Right atrium auricular region (tissue), 2 donors: Measurements from ENCODE around the gene WWOX. TPM values are rescaled to one million over a fixed set of nuclear protein-coding genes. Genes with fewer than 3 reads are reported as not detected.

Experiments
- DNase-seq: peaks from one replicate; pipeline ENCODE4 v3.0.0-alpha.2; 2019; ENCODE audit warnings: low spot score
- H3K27ac ChIP-seq, 2 donors: fragments of 200-600 bp; sonication (generic); 1 replicate in 1 of 2; 2 replicates in 1 of 2; pipeline ENCODE4 v1.5.1; 2016 to 2019
- H3K27me3 ChIP-seq, 2 donors: fragments of 200-600 bp; sonication (generic); one replicate each; pipeline versions ENCODE4 v1.5.1 to v1.6.0; 2017 to 2019
- H3K36me3 ChIP-seq: fragments of 200-600 bp; sonication (generic); one replicate; pipeline ENCODE4 v1.5.1; 2016
- H3K4me1 ChIP-seq, 2 donors: fragments of 200-600 bp; sonication (generic); one replicate each; pipeline versions ENCODE4 v1.5.1 to v1.6.0; 2017 to 2019
- H3K4me3 ChIP-seq, 2 donors: fragments of 200-600 bp; sonication (generic); 1 replicate in 1 of 2; 2 replicates in 1 of 2; pipeline ENCODE4 v1.5.1; 2017 to 2019; ENCODE audit warnings: mild to moderate bottlenecking in 1 of 2, moderate library complexity in 1 of 2
- H3K9me3 ChIP-seq, 2 donors: fragments of 200-600 bp; sonication (generic); one replicate each; pipeline ENCODE4 v1.5.1; 2019
- CTCF ChIP-seq, 2 donors: fragments of 200-600 bp; sonication (generic); IDR thresholded peaks; one replicate each; pipeline ENCODE4 v1.5.1; 2019; ENCODE audit warnings: antibody characterized with exemption in 2 of 2
- total RNA-seq, 2 donors: library from RNA; depleted of rRNA; stranded (reverse); fragments of >200 nt; gene quantifications; one replicate each; pipeline ENCODE4 v1.1.0, GENCODE V29; 2016

WWOX gene
- total RNA-seq, 2 donors from 2014 or later = 14.8 to 20.8 TPM

- no peak for TF ChIP-seq CTCF (IDR thresholded peaks at IDR 0.05)
- no peaks in the 10 kb centered on the region for H3K36me3 ChIP-seq
- H3K27me3 ChIP-seq = no peaks in the 10 kb centered on the region
- DNase-seq = no peak
- no peak overlapping the region for H3K27ac ChIP-seq
- H3K9me3 ChIP-seq = no peaks in the 10 kb centered on the region
- H3K4me3 ChIP-seq = no peak overlapping the region
- H3K4me1 ChIP-seq = no peaks in the 10 kb centered on the region
Observed at GRCh38 chr16:78552716-78553115, 453.3 kb downstream of the WWOX start.

- Histone ChIP-seq H3K27ac (no peak overlapping the region), H3K9me3 (no peaks in the 10 kb centered on the region), H3K36me3 (no peaks in the 10 kb centered on the region), H3K4me3 (no peak overlapping the region), H3K27me3 (no peaks in the 10 kb centered on the region), H3K4me1 (no peaks in the 10 kb centered on the region)
- no peak for DNase-seq
- no peak for TF ChIP-seq CTCF (IDR thresholded peaks at IDR 0.05)
Observed at GRCh38 chr16:78553268-78554039, 454.0 kb downstream of the WWOX start.

- no peaks in the 10 kb centered on the region for H3K27me3 ChIP-seq
- no peak overlapping the region for H3K4me3 ChIP-seq
- no peak for TF ChIP-seq CTCF (IDR thresholded peaks at IDR 0.05)
- no peaks in the 10 kb centered on the region for H3K4me1 ChIP-seq
- no peak for DNase-seq
- H3K9me3 ChIP-seq = no peaks in the 10 kb centered on the region
- no peaks in the 10 kb centered on the region for H3K36me3 ChIP-seq
- H3K27ac ChIP-seq = no peak overlapping the region
Observed at GRCh38 chr16:78556421-78556820, 457.0 kb downstream of the WWOX start.

GRCh38 chr16:78560997-78561396, 461.5 kb downstream of the WWOX start:
- H3K9me3 ChIP-seq = no peaks in the 10 kb centered on the region
- no peaks in the 10 kb centered on the region for H3K4me1 ChIP-seq
- no peak overlapping the region for H3K27ac ChIP-seq
- no peak for DNase-seq
- H3K36me3 ChIP-seq = no peaks in the 10 kb centered on the region
- no peaks in the 10 kb centered on the region for H3K27me3 ChIP-seq
- H3K4me3 ChIP-seq = no peak overlapping the region
- TF ChIP-seq CTCF (IDR thresholded peaks at IDR 0.05) = no peak

GRCh38 chr16:78562111-78562510, 462.7 kb downstream of the WWOX start:
- H3K27ac ChIP-seq = no peak overlapping the region
- H3K36me3 ChIP-seq = no peaks in the 10 kb centered on the region
- no peaks in the 10 kb centered on the region for H3K9me3 ChIP-seq
- no peak overlapping the region for H3K4me3 ChIP-seq
- DNase-seq = no peak
- H3K27me3 ChIP-seq = no peaks in the 10 kb centered on the region
- H3K4me1 ChIP-seq = no peaks in the 10 kb centered on the region
- TF ChIP-seq CTCF (IDR thresholded peaks at IDR 0.05) = no peak

- H3K9me3 ChIP-seq = no peaks in the 10 kb centered on the region
- no peaks in the 10 kb centered on the region for H3K4me1 ChIP-seq
- no peak overlapping the region for H3K4me3 ChIP-seq
- TF ChIP-seq CTCF (IDR thresholded peaks at IDR 0.05) = no peak
- H3K27ac ChIP-seq = no peak overlapping the region
- H3K36me3 ChIP-seq = no peaks in the 10 kb centered on the region
- no peak for DNase-seq
- no peaks in the 10 kb centered on the region for H3K27me3 ChIP-seq
Observed at GRCh38 chr16:78562650-78563049, 463.2 kb downstream of the WWOX start.
